SK-N-SH treated with all-trans-retinoic acid at 6 μM for 48 hours (cell line): ENCODE results near the gene KRT72.

Source experiments
- ARNTL ChIP-seq: fragments of 450-650 bp; formaldehyde crosslinking; IDR thresholded peaks from 2 replicates; pipeline ENCODE4 v1.5.0; 2020; ENCODE audit warnings: low read depth, mild to moderate bottlenecking, moderate library complexity, borderline replicate concordance
- ISL1 ChIP-seq: fragments of 250-450 bp; sonication (Bioruptor Pico); IDR thresholded peaks from 2 replicates; pipeline ENCODE4 v2.1.2; 2022; ENCODE audit warnings: mild to moderate bottlenecking, moderate library complexity
- OSR1 ChIP-seq: fragments of 250-450 bp; sonication (Bioruptor Pico); IDR thresholded peaks from 2 replicates; pipeline ENCODE4 v1.8.0; 2022; ENCODE audit warnings: moderate library complexity, mild to moderate bottlenecking, inconsistent platforms
- PATZ1 ChIP-seq: fragments of 250-450 bp; sonication (Bioruptor Pico); IDR thresholded peaks from 2 replicates; pipeline ENCODE4 v1.8.0; 2020; ENCODE audit warnings: mild to moderate bottlenecking, moderate library complexity, borderline replicate concordance
- RARB ChIP-seq: fragments of 250-450 bp; sonication (Bioruptor Pico); IDR thresholded peaks from 2 replicates; pipeline ENCODE4 v1.8.0; 2021; ENCODE audit warnings: mild to moderate bottlenecking, moderate library complexity
- ZNF565 ChIP-seq: fragments of 450-650 bp; formaldehyde crosslinking; conservative IDR thresholded peaks from 2 replicates; pipeline ENCODE4 v1.5.0; 2020; ENCODE audit warnings: low read depth, mild to moderate bottlenecking, moderate library complexity
- ZNF8 ChIP-seq: fragments of 450-650 bp; formaldehyde crosslinking; IDR thresholded peaks from 2 replicates; pipeline ENCODE4 v1.5.0; 2020; ENCODE audit warnings: mild to moderate bottlenecking, moderate library complexity

- no peak for TF ChIP-seq PATZ1 (CRISPR knock-in tag)
- TF ChIP-seq RARB (CRISPR knock-in tag): no peak
- no peak for TF ChIP-seq OSR1 (CRISPR knock-in tag)
- no peak for TF ChIP-seq ZNF8
- TF ChIP-seq ARNTL (CRISPR knock-in tag): no peak
- TF ChIP-seq ISL1 (CRISPR knock-in tag): no peak
- TF ChIP-seq ZNF565 (CRISPR knock-in tag): no peak
Observed at GRCh38 chr12:52573306-52573705, 28.0 kb downstream of the KRT72 start.
